GM12878 (cell line): Measurements from ENCODE around the gene LINC00237. TPM values are rescaled to one million over a fixed set of nuclear protein-coding genes. Genes with fewer than 3 reads are reported as not detected.

Experiments used
- ATAC-seq: fragments of 200-7000 bp; cut with Tn5 transposase; 3 replicates; pipeline ENCODE4 v1.9.1; 2020; ENCODE audit warnings: mild to moderate bottlenecking, moderate library complexity
- BruUV-seq: library from RNA; stranded (reverse); fragments of 400-500 nt; replicated peaks from 2 replicates; lab custom pipeline; 2021; lab: Mats Ljungman, UMichigan
- CTCF ChIA-PET: fragments of 300-600 bp; sonication (Branson Sonifier 250); formaldehyde crosslinking; extraction: SDS; loops from one replicate; lab custom pipeline; 2021; ENCODE audit warnings: inconsistent platforms; lab: Yijun Ruan, JAX
- POLR2A ChIA-PET: fragments of 350-600 bp; formaldehyde crosslinking; extraction: SDS; loops from one replicate; lab custom pipeline; 2021; ENCODE audit warnings: inconsistent platforms; lab: Charles Lee
- RAD21 ChIA-PET: fragments of 300-600 bp; sonication (Branson Sonifier 250); formaldehyde crosslinking; loops from one replicate; lab custom pipeline; 2023; ENCODE audit warnings: antibody characterized with exemption; ENCODE audit not compliant: unreplicated experiment; lab: Charles Lee
- SMC1A ChIA-PET: fragments of 300-600 bp; sonication (Branson Sonifier 250); formaldehyde crosslinking; loops from one replicate; lab custom pipeline; 2023; ENCODE audit not compliant: unreplicated experiment, uncharacterized antibody; lab: Charles Lee
- DNase-seq: peaks from one replicate; pipeline ENCODE4 v3.0.0-alpha.2; 2011; ENCODE audit warnings: low read depth, low spot score
- FAIRE-seq: peaks from 3 replicates; lab custom pipeline; 2011; peaks lifted over from hg19 to GRCh38; lab: Jason Lieb, UNC
- H2AFZ ChIP-seq: 2 replicates; pipeline ENCODE4 v1.6.0; 2011; ENCODE audit warnings: low read depth, low read length, control low read depth; ENCODE audit not compliant: control insufficient read depth
- H3K27ac ChIP-seq: 2 replicates; pipeline ENCODE4 v1.5.1; 2011; ENCODE audit warnings: control low read depth; ENCODE audit not compliant: control insufficient read depth, insufficient read depth
- H3K27me3 ChIP-seq, 2 experiments: replicated peaks in 1 of 2; 2 replicates each; pipeline versions ENCODE4 v1.6.0 to v1.6.1; 2011; ENCODE audit warnings: low read length in 1 of 2; ENCODE audit not compliant: control insufficient read depth in 2 of 2, insufficient read depth in 2 of 2
- H3K36me3 ChIP-seq, 2 experiments: 2 replicates each; pipeline ENCODE4 v1.5.1; 2011; ENCODE audit warnings: low read length in 1 of 2; ENCODE audit not compliant: control insufficient read depth in 2 of 2, insufficient read depth in 2 of 2
- H3K4me1 ChIP-seq: 2 replicates; pipeline ENCODE4 v1.6.1; 2011; ENCODE audit warnings: mild to moderate bottlenecking, low read length, moderate library complexity, mixed read lengths; ENCODE audit not compliant: control insufficient read depth, insufficient read depth
- H3K4me2 ChIP-seq: 2 replicates; pipeline ENCODE4 v1.6.0; 2011; ENCODE audit warnings: control low read depth; ENCODE audit not compliant: control insufficient read depth, insufficient read depth
- H3K4me3 ChIP-seq: fragments of 200-600 bp; sonication (generic); 2 replicates; pipeline ENCODE4 v1.5.1; 2016
- H3K79me2 ChIP-seq: 2 replicates; pipeline ENCODE4 v1.6.0; 2011; ENCODE audit warnings: low read length; ENCODE audit not compliant: control insufficient read depth, insufficient read depth
- H3K9ac ChIP-seq: 2 replicates; pipeline ENCODE4 v1.8.0; 2011; ENCODE audit warnings: low read length, control low read depth, mixed read lengths; ENCODE audit not compliant: control insufficient read depth, insufficient read depth
- H3K9me3 ChIP-seq: replicated peaks from 3 replicates; pipeline ENCODE4 v1.5.1; 2011; ENCODE audit warnings: mild to moderate bottlenecking, low read length; ENCODE audit not compliant: control insufficient read depth, insufficient read depth
- H4K20me1 ChIP-seq: 2 replicates; pipeline ENCODE4 v1.6.0; 2011; ENCODE audit not compliant: control insufficient read depth, insufficient read depth
- ASH2L ChIP-seq: fragments of 300-600, 200-600 bp; sonication (generic); IDR thresholded peaks from 2 replicates; pipeline ENCODE4 v1.6.1; 2017; ENCODE audit warnings: low read depth, mild to moderate bottlenecking, borderline replicate concordance
- ETV6 ChIP-seq, 2 experiments: fragments of 450-650 bp in 1 of 2; IDR thresholded peaks in 1 of 2; conservative IDR thresholded peaks in 1 of 2; 2 replicates each; pipeline ENCODE4 v1.6.1; 2014; ENCODE audit warnings: antibody characterized with exemption in 1 of 2, borderline replicate concordance in 1 of 2, low read depth in 1 of 2, mild to moderate bottlenecking in 1 of 2, moderate library complexity in 1 of 2
- EZH2 ChIP-seq: IDR thresholded peaks from 2 replicates; pipeline ENCODE4 v1.6.1; 2012; ENCODE audit warnings: low read depth, mild to moderate bottlenecking, control low read depth, inconsistent platforms, low read length, borderline replicate concordance; ENCODE audit not compliant: control insufficient read depth
- JUND ChIP-seq: IDR thresholded peaks from 2 replicates; pipeline ENCODE4 v1.6.1; 2012; ENCODE audit warnings: low read depth, mild to moderate bottlenecking, low read length, improper control_type of control experiment, moderate library complexity
- KDM1A ChIP-seq: fragments of 200-600 bp; sonication (generic); IDR thresholded peaks from 2 replicates; pipeline ENCODE4 v1.6.1; 2016; ENCODE audit warnings: borderline replicate concordance
- MTA3 ChIP-seq: IDR thresholded peaks from 2 replicates; pipeline ENCODE4 v1.6.1; 2012; ENCODE audit warnings: low read length, inconsistent platforms, borderline replicate concordance
- RAD21 ChIP-seq: IDR thresholded peaks from 2 replicates; pipeline ENCODE4 v1.6.1; 2011; ENCODE audit warnings: mild to moderate bottlenecking, low read depth, low read length, moderate library complexity; ENCODE audit not compliant: insufficient read depth
- REST ChIP-seq: IDR thresholded peaks from 2 replicates; pipeline ENCODE4 v1.6.1; 2012; ENCODE audit warnings: mild to moderate bottlenecking, low read depth, low read length
- SIN3A ChIP-seq: IDR thresholded peaks from 2 replicates; pipeline ENCODE4 v1.6.1; 2012; ENCODE audit warnings: low read depth, low read length, improper control_type of control experiment
- SRF ChIP-seq, 2 experiments: IDR thresholded peaks; 2 replicates each; pipeline ENCODE4 v1.6.1; 2011; ENCODE audit warnings: low read depth in 2 of 2, low read length in 2 of 2, mild to moderate bottlenecking in 1 of 2, moderate library complexity in 1 of 2
- TAF1 ChIP-seq: IDR thresholded peaks from 2 replicates; pipeline ENCODE4 v1.6.1; 2011; ENCODE audit warnings: mild to moderate bottlenecking, low read depth, low read length, borderline replicate concordance
- USF1 ChIP-seq: IDR thresholded peaks from 2 replicates; pipeline ENCODE4 v1.6.1; 2011; ENCODE audit warnings: borderline replicate concordance, low read depth, mild to moderate bottlenecking, moderate library complexity, mixed read lengths, low read length; ENCODE audit not compliant: insufficient read depth; ENCODE audit errors: extremely low read length
- WGBS: methylation state at CpG from one replicate; pipeline ENCODE4 v1.1.6; 2016; ENCODE audit warnings: low lambda C conversion rate; ENCODE audit not compliant: insufficient replicate concordance, insufficient coverage; ENCODE audit errors: missing lambda C conversion rate; 5-methylcytosine and 5-hydroxymethylcytosine counted together
- in situ Hi-C: fragments of 300-500 bp; cut with MboI; formaldehyde crosslinking; loops from 9 replicates; pipeline ENCODE4 v1.14.3; 2018; ENCODE audit warnings: mixed read lengths
- intact Hi-C: fragments of 100-400 bp; cut with micrococcal nuclease; formaldehyde crosslinking; loops from one replicate; pipeline ENCODE4 v1.14.2; 2022; ENCODE audit not compliant: unreplicated experiment
- polyA plus RNA-seq, 11 experiments: library from polyadenylated mRNA; depleted of rRNA in 4 of 11; unstranded in 6 of 11; stranded (reverse) in 5 of 11; fragments of >200 nt; fragmentation: Nextera tagmentation in 4 of 11; fragmentation: Illumina TruSeq in 1 of 11; extraction: Ambion mirVana in 4 of 11; extraction: Trizol in 1 of 11; gene quantifications; 1 replicate in 1 of 11; 2 replicates in 10 of 11; pipeline versions ENCODE4 v1.2.1 to v1.2.3, GENCODE V29; 2011 to 2016; ENCODE audit warnings: inconsistent platforms in 2 of 11, missing spikeins in 2 of 11, low read depth in 1 of 11
- total RNA-seq, 4 experiments: library from RNA; depleted of rRNA in 3 of 4; stranded (reverse); fragments of >200 nt in 3 of 4; fragmentation: Illumina TruSeq in 1 of 4; extraction: Trizol in 1 of 4; gene quantifications; 2 replicates each; pipeline versions ENCODE4 v1.2.1 to v1.2.3, GENCODE V29; 2013 to 2021
- TF ChIP-seq, protein P1 (sequence below): fragments of 450-650 bp; IDR thresholded peaks from 2 replicates; pipeline ENCODE4 v1.6.1; 2014; ENCODE audit warnings: mild to moderate bottlenecking
- TF ChIP-seq, protein P2 (sequence below): fragments of 450-650 bp; IDR thresholded peaks from 2 replicates; pipeline ENCODE4 v1.6.1; 2017; ENCODE audit warnings: antibody characterized with exemption, mild to moderate bottlenecking, moderate library complexity

LINC00237 gene
- total and polyA plus RNA-seq, 10 of the 15 experiments (the other 5 are each of a cell fraction or from before 2014, with no cell fraction given), result not detected

DNA sequence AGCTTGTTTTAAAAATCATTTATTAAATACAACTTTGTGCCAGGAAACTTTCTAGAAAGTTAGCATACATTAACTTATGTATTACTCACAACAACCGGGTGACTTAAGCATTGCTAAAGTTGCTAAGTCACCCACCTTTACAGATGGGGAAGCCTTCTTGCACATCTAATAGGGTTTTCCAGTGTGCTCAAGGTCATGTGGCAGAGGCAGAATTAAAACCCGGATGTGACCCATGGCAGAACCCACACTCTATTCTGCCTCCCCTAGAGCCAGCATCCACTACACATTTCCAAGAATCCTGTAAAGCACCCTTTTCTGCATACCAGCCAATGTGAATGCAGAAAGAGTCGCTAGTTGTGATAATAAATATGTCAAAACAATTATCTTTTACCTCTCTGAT is 13.4 kb downstream of the LINC00237 start:
- in situ Hi-C loops, result no loop called here
- Histone ChIP-seq H3K79me2 (no peaks in the 10 kb centered on the region), H3K27ac (no peak overlapping the region), H3K36me3 (no peaks in the 10 kb centered on the region), H3K27me3 (peaks cover 4 to 5% of the 10 kb centered on the region in 2 experiments; a peak in 3 of 4 replicates), H3K9me3 (no peaks in the 10 kb centered on the region), H3K9ac (no peak overlapping the region), H3K4me1 (no peaks in the 10 kb centered on the region), H2AFZ (no peak overlapping the region), H4K20me1 (no peaks in the 10 kb centered on the region), H3K4me2 (no peak overlapping the region), H3K4me3 (no peak overlapping the region)
- no peak for DNase-seq
- BruUV-seq, result no TSS peak
- no peak for FAIRE-seq
- POLR2A ChIA-PET, result no interaction called here
- SMC1A ChIA-PET, result no interaction called here
- RAD21 ChIA-PET, result no interaction called here
- CTCF ChIA-PET, result no interaction called here
- intact Hi-C loops, result no loop called here
- ATAC-seq, result no peak
- 21% methylated on average over 3 of the region's 3 CpGs for whole genome bisulfite sequencing
- TF ChIP-seq ETV6 (conservative IDR thresholded peaks at IDR 0.05 in 1 of 2, IDR thresholded peaks at IDR 0.05 in 1 of 2; ENCODE audit: borderline replicate concordance in 1 of 2, low read depth in 1 of 2) (no peak), RAD21 (no peak), SIN3A (no peak), KDM1A (no peak), JUND (no peak), SRF (IDR thresholded peaks at IDR 0.05; ENCODE audit: low read depth in 2 of 2, low read length in 2 of 2) (no peak), TAF1 (no peak), REST (no peak), MTA3 (no peak), ASH2L (no peak), EZH2 (no peak), USF1 (no peak)
- TF ChIP-seq, protein P1, sequence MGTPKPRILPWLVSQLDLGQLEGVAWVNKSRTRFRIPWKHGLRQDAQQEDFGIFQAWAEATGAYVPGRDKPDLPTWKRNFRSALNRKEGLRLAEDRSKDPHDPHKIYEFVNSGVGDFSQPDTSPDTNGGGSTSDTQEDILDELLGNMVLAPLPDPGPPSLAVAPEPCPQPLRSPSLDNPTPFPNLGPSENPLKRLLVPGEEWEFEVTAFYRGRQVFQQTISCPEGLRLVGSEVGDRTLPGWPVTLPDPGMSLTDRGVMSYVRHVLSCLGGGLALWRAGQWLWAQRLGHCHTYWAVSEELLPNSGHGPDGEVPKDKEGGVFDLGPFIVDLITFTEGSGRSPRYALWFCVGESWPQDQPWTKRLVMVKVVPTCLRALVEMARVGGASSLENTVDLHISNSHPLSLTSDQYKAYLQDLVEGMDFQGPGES, result no peak
- TF ChIP-seq, protein P2, sequence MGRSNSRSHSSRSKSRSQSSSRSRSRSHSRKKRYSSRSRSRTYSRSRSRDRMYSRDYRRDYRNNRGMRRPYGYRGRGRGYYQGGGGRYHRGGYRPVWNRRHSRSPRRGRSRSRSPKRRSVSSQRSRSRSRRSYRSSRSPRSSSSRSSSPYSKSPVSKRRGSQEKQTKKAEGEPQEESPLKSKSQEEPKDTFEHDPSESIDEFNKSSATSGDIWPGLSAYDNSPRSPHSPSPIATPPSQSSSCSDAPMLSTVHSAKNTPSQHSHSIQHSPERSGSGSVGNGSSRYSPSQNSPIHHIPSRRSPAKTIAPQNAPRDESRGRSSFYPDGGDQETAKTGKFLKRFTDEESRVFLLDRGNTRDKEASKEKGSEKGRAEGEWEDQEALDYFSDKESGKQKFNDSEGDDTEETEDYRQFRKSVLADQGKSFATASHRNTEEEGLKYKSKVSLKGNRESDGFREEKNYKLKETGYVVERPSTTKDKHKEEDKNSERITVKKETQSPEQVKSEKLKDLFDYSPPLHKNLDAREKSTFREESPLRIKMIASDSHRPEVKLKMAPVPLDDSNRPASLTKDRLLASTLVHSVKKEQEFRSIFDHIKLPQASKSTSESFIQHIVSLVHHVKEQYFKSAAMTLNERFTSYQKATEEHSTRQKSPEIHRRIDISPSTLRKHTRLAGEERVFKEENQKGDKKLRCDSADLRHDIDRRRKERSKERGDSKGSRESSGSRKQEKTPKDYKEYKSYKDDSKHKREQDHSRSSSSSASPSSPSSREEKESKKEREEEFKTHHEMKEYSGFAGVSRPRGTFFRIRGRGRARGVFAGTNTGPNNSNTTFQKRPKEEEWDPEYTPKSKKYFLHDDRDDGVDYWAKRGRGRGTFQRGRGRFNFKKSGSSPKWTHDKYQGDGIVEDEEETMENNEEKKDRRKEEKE, result no peak
